Trophoblast cell (in vitro differentiated cells and primary cell): ENCODE measurements around the gene PDGFA.

Experiments used
- DNase-seq, 2 donors: peaks; one replicate each; pipeline ENCODE4 v3.0.0-alpha.2; 2016
- H2AFZ ChIP-seq: 2 replicates; pipeline ENCODE4 v1.6.1; 2013; ENCODE audit warnings: low read length, moderate library complexity, mild to moderate bottlenecking; ENCODE audit not compliant: insufficient read depth, poor library complexity
- H2AK5ac ChIP-seq: 2 replicates; pipeline ENCODE4 v1.6.1; 2013; ENCODE audit warnings: mild to moderate bottlenecking, low read length
- H2BK120ac ChIP-seq: 2 replicates; pipeline ENCODE4 v1.6.1; 2013; ENCODE audit warnings: low read length, mild to moderate bottlenecking, moderate library complexity; ENCODE audit not compliant: insufficient read depth, poor library complexity
- H2BK12ac ChIP-seq: 2 replicates; pipeline ENCODE4 v1.6.1; 2013; ENCODE audit warnings: mild to moderate bottlenecking, low read length, moderate library complexity
- H2BK5ac ChIP-seq: 2 replicates; pipeline ENCODE4 v1.6.1; 2013; ENCODE audit warnings: low read length, low read depth, moderate library complexity, mild to moderate bottlenecking; ENCODE audit not compliant: poor library complexity
- H3K14ac ChIP-seq: 2 replicates; pipeline ENCODE4 v1.6.1; 2013; ENCODE audit warnings: mild to moderate bottlenecking, low read length
- H3K18ac ChIP-seq: 2 replicates; pipeline ENCODE4 v1.6.1; 2013; ENCODE audit warnings: mild to moderate bottlenecking, low read length
- H3K23ac ChIP-seq: 2 replicates; pipeline ENCODE4 v1.6.1; 2013; ENCODE audit warnings: low read length
- H3K27ac ChIP-seq: 2 replicates; pipeline ENCODE4 v1.5.1; 2013; ENCODE audit warnings: low read depth, mild to moderate bottlenecking, inconsistent platforms, low read length, moderate library complexity
- H3K27me3 ChIP-seq: 2 replicates; pipeline ENCODE4 v1.6.1; 2013; ENCODE audit warnings: inconsistent platforms, mild to moderate bottlenecking, low read length, moderate library complexity; ENCODE audit not compliant: insufficient read depth
- H3K36me3 ChIP-seq, 2 experiments: 1 replicate in 1 of 2; 2 replicates in 1 of 2; pipeline ENCODE4 v1.6.1; 2013; ENCODE audit warnings: low read length in 2 of 2, mild to moderate bottlenecking in 2 of 2, moderate library complexity in 1 of 2; ENCODE audit not compliant: insufficient read depth in 2 of 2, control insufficient read depth in 1 of 2
- H3K4ac ChIP-seq: 2 replicates; pipeline ENCODE4 v1.6.1; 2013; ENCODE audit warnings: low read depth, mild to moderate bottlenecking, low read length, moderate library complexity
- H3K4me1 ChIP-seq, 2 experiments: 1 replicate in 1 of 2; 2 replicates in 1 of 2; pipeline ENCODE4 v1.6.1; 2013; ENCODE audit warnings: low read length in 2 of 2, mild to moderate bottlenecking in 2 of 2, moderate library complexity in 1 of 2; ENCODE audit not compliant: insufficient read depth in 2 of 2, control insufficient read depth in 1 of 2
- H3K4me2 ChIP-seq: 2 replicates; pipeline ENCODE4 v1.6.1; 2013; ENCODE audit warnings: inconsistent platforms, mild to moderate bottlenecking, low read length, moderate library complexity
- H3K4me3 ChIP-seq: 2 replicates; pipeline ENCODE4 v1.5.1; 2013; ENCODE audit warnings: mild to moderate bottlenecking, low read depth, low read length, inconsistent platforms
- H3K79me1 ChIP-seq: one replicate; pipeline ENCODE4 v1.6.1; 2013; ENCODE audit warnings: low read length
- H3K79me2 ChIP-seq: 2 replicates; pipeline ENCODE4 v1.6.1; 2013; ENCODE audit warnings: low read length, mild to moderate bottlenecking; ENCODE audit not compliant: control insufficient read depth, insufficient read depth, poor library complexity
- H3K9ac ChIP-seq: 2 replicates; pipeline ENCODE4 v1.6.1; 2013; ENCODE audit warnings: mild to moderate bottlenecking, low read length
- H3K9me3 ChIP-seq: 2 replicates; pipeline ENCODE4 v1.6.1; 2013; ENCODE audit warnings: low read depth, mild to moderate bottlenecking, control low read depth, inconsistent platforms, low read length; ENCODE audit not compliant: insufficient read depth
- H4K12ac ChIP-seq: 2 replicates; pipeline ENCODE4 v1.6.1; 2013; ENCODE audit warnings: low read depth, mild to moderate bottlenecking, low read length, moderate library complexity
- H4K8ac ChIP-seq: 2 replicates; pipeline ENCODE4 v1.6.1; 2013; ENCODE audit warnings: low read depth, mild to moderate bottlenecking, low read length, moderate library complexity
- H4K91ac ChIP-seq: one replicate; pipeline ENCODE4 v1.6.1; 2013; ENCODE audit warnings: low read depth, mild to moderate bottlenecking, low read length, moderate library complexity
- WGBS: extraction: QIAGEN DNeasy Blood & Tissue Kit; methylation state at CpG from one replicate; pipeline ENCODE4 v1.1.7; 2013; ENCODE audit warnings: missing lambda C conversion rate; ENCODE audit not compliant: insufficient read length, insufficient coverage; ENCODE audit errors: extremely low coverage; 5-methylcytosine and 5-hydroxymethylcytosine counted together

PDGFA gene

DNA sequence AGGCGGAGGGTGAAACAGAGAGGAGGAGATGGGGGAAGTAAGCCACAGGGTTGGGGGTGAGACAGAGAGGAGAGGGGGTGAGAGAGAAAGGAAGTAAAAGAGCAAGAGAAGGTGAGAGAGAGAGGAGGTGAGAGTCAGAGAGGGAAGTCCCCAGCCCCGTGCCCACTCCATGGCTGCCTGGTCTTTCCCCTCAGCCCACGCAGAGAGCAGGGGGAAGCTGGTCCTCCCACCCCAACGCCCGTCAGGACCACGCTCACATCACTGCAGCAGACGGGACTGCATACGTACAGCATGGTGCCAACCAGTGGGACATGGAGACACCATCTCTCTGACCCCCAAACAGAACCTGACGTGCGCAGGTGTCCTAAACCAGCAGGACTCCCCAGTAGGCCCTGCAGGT is 12.1 kb upstream of the PDGFA start:
- Histone ChIP-seq H2AFZ (no peak overlapping the region), H4K91ac (no peak overlapping the region), H3K79me2 (no peaks in the 10 kb centered on the region), H3K9ac (no peak overlapping the region), H3K18ac (no peak overlapping the region), H3K36me3 (no peaks in the 10 kb centered on the region), H4K12ac (no peak overlapping the region), H4K8ac (no peak overlapping the region), H3K27ac (no peak overlapping the region), H3K9me3 (peaks cover 1% of the 10 kb centered on the region), H3K4me1 (peaks cover 14 to 15% of the 10 kb centered on the region in 2 experiments), H3K23ac (no peak overlapping the region), H3K14ac (no peak overlapping the region), H3K4me3 (no peak overlapping the region), H2AK5ac (no peak overlapping the region), H3K4me2 (no peak overlapping the region), H3K27me3 (no peaks in the 10 kb centered on the region), H3K4ac (no peak overlapping the region), H2BK12ac (no peak overlapping the region), H2BK120ac (no peak overlapping the region), H3K79me1 (peaks cover 4% of the 10 kb centered on the region), H2BK5ac (no peak overlapping the region)
- WGBS = no CpG with 5 or more reads among the region's 10 CpGs
- DNase-seq = no peak

DNA sequence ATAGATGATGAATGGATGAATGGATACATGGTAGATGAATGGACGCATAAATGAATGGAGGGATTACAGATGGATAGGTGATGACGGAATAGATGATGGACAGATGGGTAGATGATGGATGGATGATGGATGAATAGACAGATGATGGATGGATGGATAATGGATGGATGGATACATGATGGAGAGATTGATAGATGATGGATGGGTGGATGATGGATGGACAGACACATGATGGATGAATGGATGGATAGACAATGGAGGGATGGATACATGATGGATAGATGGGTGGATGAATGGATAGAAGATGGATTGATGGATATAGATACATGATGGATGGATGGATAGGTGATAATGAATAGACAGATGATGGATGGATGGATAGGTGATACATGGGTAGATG is 8.8 kb upstream of the PDGFA start:
- H3K4me1 ChIP-seq = peaks cover 20% of the 10 kb centered on the region in 2 experiments
- H2AFZ ChIP-seq = no peak overlapping the region
- H4K12ac ChIP-seq = no peak overlapping the region
- H3K14ac ChIP-seq = no peak overlapping the region
- H3K79me1 ChIP-seq = peaks cover 6% of the 10 kb centered on the region
- H2BK120ac ChIP-seq = no peak overlapping the region
- H3K4ac ChIP-seq = no peak overlapping the region
- no peak overlapping the region for H2AK5ac ChIP-seq
- H2BK12ac ChIP-seq = no peak overlapping the region
- H3K9ac ChIP-seq = no peak overlapping the region
- no peaks in the 10 kb centered on the region for H3K79me2 ChIP-seq
- no peak overlapping the region for H3K18ac ChIP-seq
- H3K4me3 ChIP-seq = no peak overlapping the region
- no peaks in the 10 kb centered on the region for H3K36me3 ChIP-seq
- H3K4me2 ChIP-seq = no peak overlapping the region
- H3K23ac ChIP-seq = no peak overlapping the region
- H3K27me3 ChIP-seq = peaks cover 1% of the 10 kb centered on the region
- H4K91ac ChIP-seq = no peak overlapping the region
- H3K27ac ChIP-seq = no peak overlapping the region
- no peak overlapping the region for H2BK5ac ChIP-seq
- no peak overlapping the region for H4K8ac ChIP-seq
- WGBS = 100% methylated on average over 1 of the region's 2 CpGs
- no peak for DNase-seq
- H3K9me3 ChIP-seq = peaks cover 1% of the 10 kb centered on the region

DNA sequence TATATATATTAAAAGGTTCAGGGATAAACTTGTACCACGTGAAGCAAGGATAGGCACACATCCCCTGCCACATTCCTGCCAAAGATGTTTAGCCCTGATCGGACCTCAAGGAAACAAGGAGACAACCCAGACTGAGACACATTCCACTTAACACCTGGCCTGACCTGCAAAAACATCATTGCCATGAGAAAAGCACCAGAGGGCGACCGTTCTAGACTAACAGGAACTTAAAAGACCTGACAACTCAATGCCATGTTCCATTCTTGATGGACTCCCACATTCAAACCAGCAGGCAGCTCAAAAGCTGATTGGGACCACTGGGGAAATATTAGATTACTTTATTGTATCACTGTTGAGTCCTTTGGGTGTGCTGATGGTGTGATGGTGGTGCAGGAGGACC is 8.1 kb upstream of the PDGFA start:
- Histone ChIP-seq H3K4ac (no peak overlapping the region), H3K79me2 (no peaks in the 10 kb centered on the region), H3K23ac (no peak overlapping the region), H2AK5ac (no peak overlapping the region), H3K36me3 (no peaks in the 10 kb centered on the region), H3K27ac (no peak overlapping the region), H3K9ac (no peak overlapping the region), H3K27me3 (peaks cover 8% of the 10 kb centered on the region), H2BK12ac (no peak overlapping the region), H3K4me2 (no peak overlapping the region), H3K14ac (no peak overlapping the region), H2AFZ (no peak overlapping the region), H3K9me3 (peaks cover 1% of the 10 kb centered on the region), H4K8ac (no peak overlapping the region), H3K4me1 (peaks cover 15 to 16% of the 10 kb centered on the region in 2 experiments), H3K79me1 (peaks cover 3% of the 10 kb centered on the region), H3K18ac (no peak overlapping the region), H3K4me3 (no peak overlapping the region), H2BK5ac (no peak overlapping the region), H4K91ac (no peak overlapping the region), H4K12ac (no peak overlapping the region), H2BK120ac (no peak overlapping the region)
- DNase-seq = peak; percentile 35 to 39
- no CpG with 5 or more reads among the region's 4 CpGs for WGBS

DNA sequence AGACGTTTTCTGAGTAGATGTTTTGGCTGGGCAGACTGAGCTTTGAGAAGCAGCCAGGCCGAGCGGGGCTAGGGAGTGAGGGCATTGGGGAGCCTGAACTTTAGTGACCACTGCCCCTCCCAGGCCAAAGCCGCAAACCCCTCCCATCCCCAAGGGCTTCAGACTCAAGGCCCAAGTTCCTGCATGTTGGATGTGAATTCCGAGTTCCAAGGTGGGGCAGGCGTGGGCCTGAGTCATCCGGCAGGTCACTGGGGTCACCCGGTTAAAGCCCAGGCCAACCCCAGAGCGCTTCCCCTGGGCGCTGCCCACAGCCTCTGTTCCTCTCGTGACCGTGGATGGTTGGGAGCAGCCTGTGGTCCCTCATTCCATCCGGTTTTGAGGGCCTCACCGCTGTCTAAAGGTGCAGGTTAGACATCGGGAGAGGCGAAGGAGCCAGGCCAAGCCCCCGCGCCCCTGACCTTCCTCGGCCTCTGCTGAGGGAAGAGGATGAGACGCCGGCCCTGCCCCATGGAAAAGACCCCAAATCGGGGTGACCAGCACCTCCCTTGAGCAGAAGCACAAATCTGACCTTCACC is 6.9 kb upstream of the PDGFA start:
- Histone ChIP-seq H3K27ac (no peak overlapping the region), H3K18ac (no peak overlapping the region), H2BK12ac (peak overlapping the region; percentile 30), H3K4me1 (peaks cover 20 to 21% of the 10 kb centered on the region in 2 experiments), H2BK120ac (no peak overlapping the region), H2AK5ac (peak overlapping the region; percentile 38), H3K9me3 (no peaks in the 10 kb centered on the region), H3K4ac (no peak overlapping the region), H2BK5ac (no peak overlapping the region), H3K14ac (peak overlapping the region; percentile 19), H4K8ac (peak overlapping the region; percentile 44), H4K91ac (no peak overlapping the region), H2AFZ (no peak overlapping the region), H3K27me3 (peaks cover 20% of the 10 kb centered on the region), H3K23ac (no peak overlapping the region), H3K79me2 (no peaks in the 10 kb centered on the region), H3K4me3 (no peak overlapping the region), H4K12ac (no peak overlapping the region), H3K4me2 (no peak overlapping the region), H3K79me1 (peaks cover 3% of the 10 kb centered on the region), H3K9ac (no peak overlapping the region), H3K36me3 (no peaks in the 10 kb centered on the region)
- no CpG with 5 or more reads among the region's 22 CpGs for WGBS
- DNase-seq = peak in 1 of 2 donors; percentile 36
